SK-N-SH (cell line): ENCODE results near the gene POLR1A. TPM values are rescaled to one million over a fixed set of nuclear protein-coding genes. Genes with fewer than 3 reads are reported as not detected.

Experiments used
- CTCF ChIA-PET: fragments of 300-600, 350-600 bp; formaldehyde crosslinking; extraction: SDS; loops from one replicate; lab custom pipeline; 2021; lab: Yijun Ruan, JAX
- POLR2A ChIA-PET: fragments of 350-600 bp; sonication (Branson Sonifier 250); formaldehyde crosslinking; extraction: SDS; loops from one replicate; lab custom pipeline; 2020; ENCODE audit warnings: antibody characterized with exemption, inconsistent platforms; lab: Yijun Ruan, JAX
- DNase-seq: peaks from one replicate; pipeline ENCODE4 v3.0.0; 2012
- H2AFZ ChIP-seq: fragments of 200-600 bp; sonication (generic); 2 replicates; pipeline ENCODE4 v1.8.1; 2016; ENCODE audit warnings: antibody characterized with exemption, mild to moderate bottlenecking, low read depth
- H3F3A ChIP-seq: fragments of 200-600 bp; sonication (generic); replicated peaks from 2 replicates; pipeline ENCODE3; 2016; ENCODE audit warnings: antibody characterized with exemption, mild to moderate bottlenecking; ENCODE audit not compliant: insufficient read depth
- H3K27ac ChIP-seq, 2 experiments: fragments of 200-500 bp in 1 of 2; fragments of 200-600 bp in 1 of 2; sonication (Bioruptor generic) in 1 of 2; sonication (generic), shearing (Covaris generic) in 1 of 2; 2 replicates each; pipeline versions ENCODE4 v1.5.1 to v1.6.1; 2014 to 2016; ENCODE audit warnings: low read depth in 2 of 2, inconsistent platforms in 1 of 2, low read length in 1 of 2, mild to moderate bottlenecking in 1 of 2, mixed read lengths in 1 of 2
- H3K27me3 ChIP-seq: fragments of 200-600 bp; sonication (generic), shearing (Covaris generic); 2 replicates; pipeline ENCODE4 v1.6.1; 2016; ENCODE audit warnings: mixed run types; ENCODE audit not compliant: insufficient read depth
- H3K36me3 ChIP-seq, 2 experiments: fragments of 200-500 bp in 1 of 2; fragments of 200-600 bp in 1 of 2; sonication (Bioruptor generic) in 1 of 2; sonication (generic) in 1 of 2; replicated peaks in 1 of 2; 2 replicates each; pipeline versions ENCODE3 to v1.5.1; 2014 to 2016; ENCODE audit warnings: low read length in 1 of 2, mild to moderate bottlenecking in 1 of 2; ENCODE audit not compliant: insufficient read depth in 2 of 2, control insufficient read depth in 1 of 2
- H3K4me1 ChIP-seq, 2 experiments: fragments of 200-500 bp in 1 of 2; fragments of 200-600 bp in 1 of 2; sonication (Bioruptor generic) in 1 of 2; sonication (generic), shearing (Covaris generic) in 1 of 2; 2 replicates each; pipeline versions ENCODE4 v1.5.1 to v1.6.1; 2014 to 2016; ENCODE audit warnings: low read depth in 1 of 2, low read length in 1 of 2, mixed run types in 1 of 2; ENCODE audit not compliant: insufficient read depth in 2 of 2, control insufficient read depth in 1 of 2
- H3K4me2 ChIP-seq: fragments of 200-600 bp; sonication (generic), shearing (Covaris generic); 2 replicates; pipeline ENCODE4 v1.6.1; 2017; ENCODE audit warnings: mixed run types
- H3K4me3 ChIP-seq, 2 experiments: fragments of 200-500 bp in 1 of 2; fragments of 200-600 bp in 1 of 2; sonication (Bioruptor generic) in 1 of 2; sonication (generic), shearing (Covaris generic) in 1 of 2; 2 replicates each; pipeline versions ENCODE4 v1.5.1 to v1.8.1; 2014 to 2016; ENCODE audit warnings: low read depth in 2 of 2, inconsistent platforms in 1 of 2, low read length in 1 of 2, mild to moderate bottlenecking in 1 of 2, mixed read lengths in 1 of 2, moderate library complexity in 1 of 2
- H3K79me2 ChIP-seq: fragments of 200-600 bp; sonication (generic); 2 replicates; pipeline ENCODE4 v1.8.1; 2017; ENCODE audit warnings: mild to moderate bottlenecking; ENCODE audit not compliant: insufficient read depth
- H3K9ac ChIP-seq: fragments of 200-600 bp; sonication (generic); 2 replicates; pipeline ENCODE4 v1.6.1; 2017; ENCODE audit warnings: mixed run types
- H3K9me2 ChIP-seq: fragments of 200-600 bp; sonication (generic); 2 replicates; pipeline ENCODE4 v1.6.1; 2017; ENCODE audit warnings: mixed run types
- H3K9me3 ChIP-seq: fragments of 200-600 bp; sonication (generic); 2 replicates; pipeline ENCODE4 v1.6.1; 2017; ENCODE audit warnings: mixed run types, mild to moderate bottlenecking, moderate library complexity
- H4K20me1 ChIP-seq: fragments of 200-600 bp; sonication (generic); 2 replicates; pipeline ENCODE4 v1.6.1; 2017; ENCODE audit warnings: mild to moderate bottlenecking, mixed run types; ENCODE audit not compliant: insufficient read depth
- ELF1 ChIP-seq: IDR thresholded peaks from 2 replicates; pipeline ENCODE4 v1.4.0; 2012
- FOXM1 ChIP-seq: IDR thresholded peaks from 2 replicates; pipeline ENCODE4 v1.4.0; 2012; ENCODE audit warnings: low read depth, mild to moderate bottlenecking
- GABPA ChIP-seq: IDR thresholded peaks from 2 replicates; pipeline ENCODE4 v1.4.0; 2012; ENCODE audit warnings: low read depth, mild to moderate bottlenecking
- GATA2 ChIP-seq: sonication (generic); formaldehyde crosslinking; IDR thresholded peaks from 2 replicates; pipeline ENCODE4 v1.5.0; 2020; ENCODE audit warnings: mild to moderate bottlenecking, missing genetic modification reagents
- MXI1 ChIP-seq: IDR thresholded peaks from 2 replicates; pipeline ENCODE4 v1.6.1; 2012; ENCODE audit warnings: mild to moderate bottlenecking, low read depth, low read length, improper control_type of control experiment
- NFIC ChIP-seq: IDR thresholded peaks from 2 replicates; pipeline ENCODE4 v1.4.0; 2012; ENCODE audit warnings: borderline replicate concordance
- RAD21 ChIP-seq: IDR thresholded peaks from 2 replicates; pipeline ENCODE4 v1.6.1; 2012; ENCODE audit warnings: mild to moderate bottlenecking, low read length
- RXRA ChIP-seq: IDR thresholded peaks from 2 replicates; pipeline ENCODE4 v1.4.0; 2012; ENCODE audit warnings: low read depth, mild to moderate bottlenecking, borderline replicate concordance
- TEAD4 ChIP-seq: IDR thresholded peaks from 2 replicates; pipeline ENCODE4 v1.4.0; 2012; ENCODE audit warnings: mild to moderate bottlenecking, borderline replicate concordance; ENCODE audit not compliant: insufficient read depth
- WGBS: methylation state at CpG from one replicate; pipeline ENCODE4 v1.1.6; 2017; ENCODE audit warnings: low lambda C conversion rate; 5-methylcytosine and 5-hydroxymethylcytosine counted together
- polyA plus RNA-seq, 3 experiments: library from polyadenylated mRNA; depleted of rRNA; stranded (reverse); fragments of >200 nt; gene quantifications; 2 replicates each; pipeline ENCODE4 v1.2.3, GENCODE V29; 2012
- TF ChIP-seq, protein P1 (sequence below): IDR thresholded peaks from 2 replicates; pipeline ENCODE4 v1.4.0; 2012; ENCODE audit warnings: low read depth, borderline replicate concordance
- TF ChIP-seq, protein P2 (sequence below): IDR thresholded peaks from 2 replicates; pipeline ENCODE4 v1.4.0; 2012; ENCODE audit warnings: low read depth, borderline replicate concordance
- TF ChIP-seq, protein P3 (sequence below): IDR thresholded peaks from 2 replicates; pipeline ENCODE4 v1.6.1; 2012; ENCODE audit warnings: mild to moderate bottlenecking, low read depth, low read length, moderate library complexity

The POLR1A gene
- polyA plus RNA-seq, 1 of the 3 experiments (the other 2 are of a cell fraction) = 6.1 TPM

DNA sequence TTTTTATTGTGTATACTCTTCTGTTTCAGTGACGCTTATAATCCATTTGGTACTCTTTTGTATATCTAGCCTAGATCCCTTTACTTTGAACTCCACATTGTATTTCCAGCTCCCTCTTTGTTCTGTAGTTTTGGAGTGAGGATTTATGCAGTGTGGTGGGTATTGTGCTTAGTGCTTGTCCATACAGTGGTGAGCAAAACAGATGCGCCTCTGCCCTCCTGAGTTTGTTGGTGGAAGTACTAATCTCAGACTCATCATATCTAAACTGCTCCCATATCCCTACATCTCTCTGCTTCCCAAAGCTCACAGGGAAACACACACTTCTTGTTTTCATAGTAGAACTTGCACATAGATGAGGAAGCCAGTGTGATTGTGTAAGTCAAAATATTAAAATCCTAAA lies 12.4 kb upstream of the POLR1A start:
- WGBS = 98% methylated on average over 2 of the region's 2 CpGs
- H3K79me2 ChIP-seq = peaks cover 34% of the 10 kb centered on the region
- CTCF ChIA-PET = no interaction called here
- H2AFZ ChIP-seq = no peak overlapping the region
- no peak for DNase-seq
- no peaks in the 10 kb centered on the region for H3K27me3 ChIP-seq
- TF ChIP-seq NFIC (no peak), RXRA (no peak), MXI1 (no peak), GABPA (no peak), ELF1 (no peak), TEAD4 (no peak), FOXM1 (no peak), GATA2 (CRISPR knock-in tag) (no peak), RAD21 (no peak)
- TF ChIP-seq, protein P1, sequence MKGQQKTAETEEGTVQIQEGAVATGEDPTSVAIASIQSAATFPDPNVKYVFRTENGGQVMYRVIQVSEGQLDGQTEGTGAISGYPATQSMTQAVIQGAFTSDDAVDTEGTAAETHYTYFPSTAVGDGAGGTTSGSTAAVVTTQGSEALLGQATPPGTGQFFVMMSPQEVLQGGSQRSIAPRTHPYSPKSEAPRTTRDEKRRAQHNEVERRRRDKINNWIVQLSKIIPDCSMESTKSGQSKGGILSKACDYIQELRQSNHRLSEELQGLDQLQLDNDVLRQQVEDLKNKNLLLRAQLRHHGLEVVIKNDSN = no peak
- TF ChIP-seq, protein P2, sequence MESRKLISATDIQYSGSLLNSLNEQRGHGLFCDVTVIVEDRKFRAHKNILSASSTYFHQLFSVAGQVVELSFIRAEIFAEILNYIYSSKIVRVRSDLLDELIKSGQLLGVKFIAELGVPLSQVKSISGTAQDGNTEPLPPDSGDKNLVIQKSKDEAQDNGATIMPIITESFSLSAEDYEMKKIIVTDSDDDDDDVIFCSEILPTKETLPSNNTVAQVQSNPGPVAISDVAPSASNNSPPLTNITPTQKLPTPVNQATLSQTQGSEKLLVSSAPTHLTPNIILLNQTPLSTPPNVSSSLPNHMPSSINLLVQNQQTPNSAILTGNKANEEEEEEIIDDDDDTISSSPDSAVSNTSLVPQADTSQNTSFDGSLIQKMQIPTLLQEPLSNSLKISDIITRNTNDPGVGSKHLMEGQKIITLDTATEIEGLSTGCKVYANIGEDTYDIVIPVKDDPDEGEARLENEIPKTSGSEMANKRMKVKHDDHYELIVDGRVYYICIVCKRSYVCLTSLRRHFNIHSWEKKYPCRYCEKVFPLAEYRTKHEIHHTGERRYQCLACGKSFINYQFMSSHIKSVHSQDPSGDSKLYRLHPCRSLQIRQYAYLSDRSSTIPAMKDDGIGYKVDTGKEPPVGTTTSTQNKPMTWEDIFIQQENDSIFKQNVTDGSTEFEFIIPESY = no peak
- TF ChIP-seq, protein P3, sequence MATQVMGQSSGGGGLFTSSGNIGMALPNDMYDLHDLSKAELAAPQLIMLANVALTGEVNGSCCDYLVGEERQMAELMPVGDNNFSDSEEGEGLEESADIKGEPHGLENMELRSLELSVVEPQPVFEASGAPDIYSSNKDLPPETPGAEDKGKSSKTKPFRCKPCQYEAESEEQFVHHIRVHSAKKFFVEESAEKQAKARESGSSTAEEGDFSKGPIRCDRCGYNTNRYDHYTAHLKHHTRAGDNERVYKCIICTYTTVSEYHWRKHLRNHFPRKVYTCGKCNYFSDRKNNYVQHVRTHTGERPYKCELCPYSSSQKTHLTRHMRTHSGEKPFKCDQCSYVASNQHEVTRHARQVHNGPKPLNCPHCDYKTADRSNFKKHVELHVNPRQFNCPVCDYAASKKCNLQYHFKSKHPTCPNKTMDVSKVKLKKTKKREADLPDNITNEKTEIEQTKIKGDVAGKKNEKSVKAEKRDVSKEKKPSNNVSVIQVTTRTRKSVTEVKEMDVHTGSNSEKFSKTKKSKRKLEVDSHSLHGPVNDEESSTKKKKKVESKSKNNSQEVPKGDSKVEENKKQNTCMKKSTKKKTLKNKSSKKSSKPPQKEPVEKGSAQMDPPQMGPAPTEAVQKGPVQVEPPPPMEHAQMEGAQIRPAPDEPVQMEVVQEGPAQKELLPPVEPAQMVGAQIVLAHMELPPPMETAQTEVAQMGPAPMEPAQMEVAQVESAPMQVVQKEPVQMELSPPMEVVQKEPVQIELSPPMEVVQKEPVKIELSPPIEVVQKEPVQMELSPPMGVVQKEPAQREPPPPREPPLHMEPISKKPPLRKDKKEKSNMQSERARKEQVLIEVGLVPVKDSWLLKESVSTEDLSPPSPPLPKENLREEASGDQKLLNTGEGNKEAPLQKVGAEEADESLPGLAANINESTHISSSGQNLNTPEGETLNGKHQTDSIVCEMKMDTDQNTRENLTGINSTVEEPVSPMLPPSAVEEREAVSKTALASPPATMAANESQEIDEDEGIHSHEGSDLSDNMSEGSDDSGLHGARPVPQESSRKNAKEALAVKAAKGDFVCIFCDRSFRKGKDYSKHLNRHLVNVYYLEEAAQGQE = no peak
- TF ChIP-seq, all 33 proteins: peak for 0
- Histone ChIP-seq H3K27ac (no peak overlapping the region), H3F3A (peaks cover 7% of the 10 kb centered on the region), H3K9me3 (no peaks in the 10 kb centered on the region), H3K9me2 (no peaks in the 10 kb centered on the region), H3K36me3 (peaks cover 79 to 84% of the 10 kb centered on the region in 2 experiments), H3K4me1 (no peaks in the 10 kb centered on the region), H3K4me2 (no peak overlapping the region), H3K9ac (no peak overlapping the region), H4K20me1 (no peaks in the 10 kb centered on the region), H3K4me3 (no peak overlapping the region)
- POLR2A ChIA-PET = no interaction called here
